Progenitor cell of endocrine pancreas (in vitro differentiated cells): ENCODE measurements around the gene SERPINE1. TPM values are rescaled to one million over a fixed set of nuclear protein-coding genes. Genes with fewer than 3 reads are reported as not detected.

Experiments used
- DNase-seq: peaks from one replicate; pipeline ENCODE4 v3.0.0; 2021; ENCODE audit warnings: low spot score; ENCODE audit not compliant: unreplicated experiment
- H3K27ac Mint-ChIP-seq: 2 replicates; pipeline ENCODE4 v1.8.0; 2021; ENCODE audit warnings: mild to moderate bottlenecking, moderate library complexity, mixed read lengths
- H3K27me3 Mint-ChIP-seq: 2 replicates; pipeline ENCODE4 v1.8.0; 2021; ENCODE audit warnings: mixed read lengths
- H3K36me3 Mint-ChIP-seq: 2 replicates; pipeline ENCODE4 v1.8.0; 2022; ENCODE audit warnings: mixed read lengths; ENCODE audit not compliant: insufficient read depth
- H3K4me1 Mint-ChIP-seq: 2 replicates; pipeline ENCODE4 v1.8.0; 2021; ENCODE audit warnings: low read depth, mixed read lengths
- H3K4me3 Mint-ChIP-seq: 2 replicates; pipeline ENCODE4 v1.8.0; 2021; ENCODE audit warnings: low read depth, mild to moderate bottlenecking, moderate library complexity, mixed read lengths
- H3K9me3 Mint-ChIP-seq: 2 replicates; pipeline ENCODE4 v1.8.0; 2021; ENCODE audit warnings: low read depth, mixed read lengths
- CTCF ChIP-seq: fragments of 200-600 bp; sonication (generic); IDR thresholded peaks from one replicate; pipeline ENCODE4 v1.5.0; 2021; ENCODE audit warnings: antibody characterized with exemption, mild to moderate bottlenecking; ENCODE audit not compliant: unreplicated experiment
- total RNA-seq: library from RNA; stranded (reverse); gene quantifications from 2 replicates; pipeline ENCODE4 v1.2.1, GENCODE V29; 2021

SERPINE1 gene
- total RNA-seq, 1 donor from 2014 or later = 0.14 TPM

GRCh38 chr7:101177644-101178043, 50.7 kb downstream of the SERPINE1 start:
- no peak overlapping the region for H3K4me3 Mint-ChIP-seq
- H3K27ac Mint-ChIP-seq = no peak overlapping the region
- no peaks in the 10 kb centered on the region for H3K9me3 Mint-ChIP-seq
- no peak for DNase-seq
- H3K36me3 Mint-ChIP-seq = peaks cover 1% of the 10 kb centered on the region
- peaks cover 87% of the 10 kb centered on the region for H3K27me3 Mint-ChIP-seq
- H3K4me1 Mint-ChIP-seq = peaks cover 2% of the 10 kb centered on the region
- TF ChIP-seq CTCF = no peak

- H3K36me3 Mint-ChIP-seq = peaks cover 1% of the 10 kb centered on the region
- H3K4me3 Mint-ChIP-seq = no peak overlapping the region
- TF ChIP-seq CTCF = no peak
- H3K27me3 Mint-ChIP-seq = peaks cover 75% of the 10 kb centered on the region
- H3K27ac Mint-ChIP-seq = no peak overlapping the region
- H3K4me1 Mint-ChIP-seq = peaks cover 2% of the 10 kb centered on the region
- DNase-seq = no peak
- no peaks in the 10 kb centered on the region for H3K9me3 Mint-ChIP-seq
These were observed 52.2 kb downstream of the SERPINE1 start for GRCh38 chr7:101179117-101179516.

GRCh38 chr7:101179713-101180112, 52.8 kb downstream of the SERPINE1 start:
- DNase-seq = no peak
- peaks cover 1% of the 10 kb centered on the region for H3K36me3 Mint-ChIP-seq
- H3K4me3 Mint-ChIP-seq = no peak overlapping the region
- no peaks in the 10 kb centered on the region for H3K9me3 Mint-ChIP-seq
- H3K27me3 Mint-ChIP-seq = peaks cover 73% of the 10 kb centered on the region
- no peak overlapping the region for H3K27ac Mint-ChIP-seq
- no peak for TF ChIP-seq CTCF
- peaks cover 2% of the 10 kb centered on the region for H3K4me1 Mint-ChIP-seq

- Mint-ChIP-seq H3K9me3 (no peaks in the 10 kb centered on the region), H3K4me3 (no peak within 1 kb of the TSS), H3K4me1 (peaks cover 2% of the 10 kb centered on the region), H3K27ac (no peak within 1 kb of the TSS), H3K36me3 (peaks cover 1% of the 10 kb centered on the region), H3K27me3 (peaks cover 73% of the 10 kb centered on the region)
- no peak for TF ChIP-seq CTCF
- DNase-seq = no peak
These were observed 53.3 kb downstream of the SERPINE1 start, which contains the start of gene NAT16 for GRCh38 chr7:101180130-101180755. Gene NAT16 (minus strand): TSS chr7:101180293. CDS start chr7:101174807, 5,486 bp downstream.

GRCh38 chr7:101185258-101185839, 58.4 kb downstream of the SERPINE1 start:
- no peaks in the 10 kb centered on the region for H3K9me3 Mint-ChIP-seq
- H3K4me3 Mint-ChIP-seq = no peak overlapping the region
- H3K27me3 Mint-ChIP-seq = peaks cover 41% of the 10 kb centered on the region
- TF ChIP-seq CTCF = no peak
- no peak overlapping the region for H3K27ac Mint-ChIP-seq
- no peaks in the 10 kb centered on the region for H3K36me3 Mint-ChIP-seq
- DNase-seq = no peak
- no peaks in the 10 kb centered on the region for H3K4me1 Mint-ChIP-seq
